NCI-H748 (cell line): ENCODE data around the gene SRP19.
"Not testable (repeated sequence)": the region's sequence is repeated elsewhere in the genome, so short reads cannot be mapped to it uniquely, and the experiment has no call there.

Experiments used
- DNase-seq: peaks from one replicate; lab custom pipeline; 2025; ENCODE audit not compliant: unreplicated experiment; lab: John Stamatoyannopoulos, UW

The SRP19 gene

DNA sequence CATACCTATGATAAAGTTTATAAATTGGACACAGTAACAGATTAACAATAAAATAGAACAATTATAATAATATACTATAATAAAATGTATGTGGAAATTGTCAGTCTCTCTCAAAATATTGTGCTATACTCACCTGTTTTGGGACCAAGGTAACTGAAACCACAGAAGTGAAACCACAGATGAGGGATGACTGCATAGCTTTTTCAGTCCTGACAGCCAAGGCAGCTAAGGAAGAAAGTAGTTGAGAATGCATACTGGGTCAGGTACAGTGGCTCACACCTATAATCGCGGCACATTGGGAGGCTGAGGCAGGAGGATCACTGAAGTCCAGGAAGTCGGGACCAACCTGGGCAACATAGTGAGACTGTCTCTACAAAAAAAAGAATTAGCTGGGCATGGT lies 8.9 kb downstream of the SRP19 start:
- no peak for DNase-seq

GRCh38 chr5:112870966-112871365 lies 9.9 kb downstream of the SRP19 start:
- DNase-seq, result no peak

DNA sequence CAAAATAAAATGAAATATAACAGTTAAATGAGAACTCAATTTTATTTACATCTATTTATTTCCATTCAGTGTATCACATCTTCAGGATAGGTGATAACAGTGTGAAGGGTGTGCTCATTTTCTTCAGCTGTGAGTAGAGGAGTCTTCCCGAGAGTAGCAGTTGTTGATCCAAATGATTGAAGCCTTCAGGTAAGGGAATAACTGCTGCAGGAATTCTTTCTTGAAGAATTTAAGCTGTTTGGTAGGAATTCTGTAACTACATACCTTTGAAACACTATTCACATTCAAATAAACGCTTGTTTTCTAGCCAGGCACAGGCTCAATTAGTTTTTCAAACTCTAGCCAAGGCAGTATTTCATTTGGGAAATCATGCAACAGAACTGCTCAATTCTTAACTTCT lies 15.3 kb downstream of the SRP19 start:
- DNase-seq, result no peak

DNA sequence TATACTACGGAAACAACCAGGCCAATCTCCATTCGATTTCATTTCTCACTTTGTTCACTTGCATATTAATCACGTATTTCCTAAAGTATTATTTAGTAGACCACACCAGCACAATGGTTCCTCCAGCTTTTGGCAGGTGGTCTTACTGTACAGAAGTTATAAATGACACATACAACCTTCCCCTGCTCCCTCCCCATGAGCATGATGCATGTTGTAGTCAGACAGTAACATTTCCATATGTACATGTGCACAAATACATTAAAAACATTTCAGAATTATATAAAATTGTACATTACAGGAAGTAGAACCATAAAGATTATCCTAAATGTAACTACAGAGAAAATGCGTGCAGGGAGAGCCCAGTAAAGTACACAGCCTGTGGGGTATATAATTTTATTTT lies 17.0 kb downstream of the SRP19 start:
- no peak for DNase-seq

GRCh38 chr5:112878760-112879159 lies 17.7 kb downstream of the SRP19 start:
- no peak for DNase-seq

GRCh38 chr5:112880219-112880964 lies 19.3 kb downstream of the SRP19 start:
- DNase-seq, result no peak

DNA sequence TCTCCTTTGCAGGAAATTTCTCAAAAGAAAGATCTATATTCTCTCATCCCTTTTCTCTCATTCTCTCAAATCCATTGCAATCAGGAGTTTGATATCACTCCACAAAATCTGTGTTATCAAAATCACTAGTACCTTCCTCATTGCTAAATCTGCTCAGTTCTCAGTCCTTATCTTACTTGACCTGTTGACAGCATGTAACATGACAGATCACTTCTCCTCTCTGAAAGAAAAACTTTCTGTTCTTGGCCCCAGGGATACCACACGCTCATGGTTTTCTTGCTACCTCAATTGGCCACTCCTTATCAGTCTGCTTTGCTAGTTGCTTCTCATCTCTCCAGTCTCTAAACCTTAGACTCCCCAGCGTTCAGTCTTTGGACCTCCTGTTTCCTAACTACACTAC lies 22.1 kb downstream of the SRP19 start:
- no peak for DNase-seq

DNA sequence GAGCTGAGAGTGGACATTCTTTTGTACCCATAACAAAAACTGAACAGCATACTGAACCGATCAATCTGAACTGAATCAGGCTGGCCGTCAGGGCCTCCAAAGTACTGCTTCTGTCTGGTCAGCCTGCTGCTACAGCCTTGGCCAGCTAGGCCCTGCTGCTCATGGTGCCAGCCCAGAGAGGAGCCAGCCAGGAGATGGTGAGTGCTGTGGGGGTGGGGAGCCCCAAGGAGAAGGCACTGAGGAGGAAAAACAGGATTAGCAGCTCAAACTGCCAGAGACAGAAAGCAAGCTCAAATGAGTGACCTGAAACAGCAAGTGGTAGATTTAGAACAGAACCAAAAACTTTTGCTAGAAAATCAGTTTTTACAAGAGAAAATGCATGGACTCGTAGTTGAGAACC lies 23.9 kb downstream of the SRP19 start:
- no peak for DNase-seq

- no peak for DNase-seq
These were observed 25.9 kb downstream of the SRP19 start for GRCh38 chr5:112886975-112887374.

- DNase-seq, result not testable (repeated sequence)
These were observed 31.0 kb downstream of the SRP19 start for GRCh38 chr5:112892066-112892465.

GRCh38 chr5:112892776-112893175 lies 31.7 kb downstream of the SRP19 start:
- no peak for DNase-seq

- DNase-seq, result no peak
These were observed 34.6 kb downstream of the SRP19 start for GRCh38 chr5:112895682-112896081.

- DNase-seq, result no peak
These were observed 41.5 kb downstream of the SRP19 start for GRCh38 chr5:112902561-112902960.

- not testable (repeated sequence) for DNase-seq
These were observed 43.9 kb downstream of the SRP19 start for GRCh38 chr5:112904996-112905395.

GRCh38 chr5:112906637-112907036 lies 45.5 kb downstream of the SRP19 start:
- DNase-seq, result no peak

GRCh38 chr5:112907166-112907631 lies 46.1 kb downstream of the SRP19 start:
- DNase-seq, result no peak

DNA sequence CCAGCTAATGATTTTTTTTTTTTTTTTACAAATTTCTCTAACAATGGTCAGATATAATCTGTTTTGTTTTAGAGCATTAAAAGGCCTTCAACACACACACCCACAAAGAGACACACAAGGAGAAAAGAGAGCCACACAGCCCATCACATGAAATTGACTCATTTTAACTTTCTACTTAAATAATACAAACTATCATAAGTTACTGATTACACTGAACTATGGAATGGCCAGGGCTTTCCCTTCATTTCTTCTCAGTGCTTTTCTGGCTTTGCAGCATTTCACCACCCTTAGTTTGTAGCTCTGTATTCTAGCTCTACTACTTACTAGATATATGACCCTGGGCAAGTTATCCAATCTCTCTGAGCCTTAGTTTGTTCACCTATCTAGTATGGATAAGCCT lies 47.8 kb downstream of the SRP19 start:
- no peak for DNase-seq

DNA sequence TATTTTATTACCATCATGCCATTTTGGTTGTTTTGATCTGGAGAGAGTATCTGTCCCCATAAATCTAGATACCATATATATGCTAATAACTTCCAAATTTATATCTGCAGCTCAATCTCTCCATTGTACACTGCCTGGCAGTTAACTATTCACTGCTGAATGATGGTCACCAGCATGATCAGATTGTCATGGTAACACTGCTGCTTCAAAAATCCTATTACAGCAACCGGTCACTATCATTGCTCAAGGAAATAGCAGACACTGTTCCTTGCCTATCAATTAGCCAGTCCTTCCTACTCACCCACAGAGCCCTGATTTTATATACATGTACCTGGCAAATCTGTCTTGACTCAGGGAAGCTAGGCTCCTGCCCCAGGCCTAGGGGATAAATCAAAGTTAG lies 49.4 kb downstream of the SRP19 start:
- no peak for DNase-seq

- DNase-seq, result no peak
These were observed 53.5 kb downstream of the SRP19 start for GRCh38 chr5:112914584-112914983.

DNA sequence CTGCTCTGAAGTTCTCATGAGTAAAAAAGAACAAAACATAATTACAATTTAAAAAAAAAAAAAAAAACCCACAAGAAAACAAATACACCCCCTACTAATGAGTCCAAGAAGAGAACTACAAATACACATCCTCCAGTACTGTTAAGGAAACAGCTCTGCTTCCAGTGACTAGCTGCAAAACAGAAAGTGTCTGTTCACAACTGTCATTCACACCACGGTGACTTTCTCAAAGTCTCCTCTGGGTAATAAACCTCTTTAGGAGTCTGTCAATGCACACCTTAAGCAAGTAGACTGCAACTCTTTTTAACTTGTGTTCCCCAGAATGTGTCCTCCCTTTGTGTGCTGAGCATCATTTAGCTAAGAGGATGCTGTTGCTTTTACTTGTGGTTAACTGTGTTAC lies 54.7 kb downstream of the SRP19 start:
- DNase-seq, result no peak

DNA sequence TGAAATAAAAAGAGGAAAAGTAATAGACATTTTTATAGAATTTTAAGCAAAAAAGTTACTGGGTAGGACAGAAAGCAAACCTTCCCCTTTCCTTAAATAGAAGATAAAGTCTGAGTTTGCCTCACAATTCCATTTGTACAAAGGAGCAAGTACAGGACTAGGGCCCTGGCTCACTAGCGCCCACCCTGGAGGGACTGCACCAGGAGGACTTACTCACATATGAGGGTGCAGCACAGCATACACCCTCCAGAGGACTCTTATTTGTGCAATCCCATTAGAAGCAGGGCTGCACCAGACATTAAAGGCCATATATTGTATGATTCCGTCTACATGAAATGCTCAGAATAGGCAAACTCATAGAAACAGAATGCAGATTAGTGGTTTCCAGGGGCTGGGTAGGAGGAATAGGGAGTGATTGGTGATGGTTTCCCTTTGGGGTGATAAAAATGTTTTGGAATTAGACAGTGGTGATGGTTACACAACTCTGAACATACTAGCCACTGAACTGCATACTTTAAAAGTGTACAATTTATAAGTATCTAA lies 56.4 kb downstream of the SRP19 start:
- no peak for DNase-seq

- DNase-seq, result no peak
These were observed 57.0 kb downstream of the SRP19 start for GRCh38 chr5:112918136-112918535.

DNA sequence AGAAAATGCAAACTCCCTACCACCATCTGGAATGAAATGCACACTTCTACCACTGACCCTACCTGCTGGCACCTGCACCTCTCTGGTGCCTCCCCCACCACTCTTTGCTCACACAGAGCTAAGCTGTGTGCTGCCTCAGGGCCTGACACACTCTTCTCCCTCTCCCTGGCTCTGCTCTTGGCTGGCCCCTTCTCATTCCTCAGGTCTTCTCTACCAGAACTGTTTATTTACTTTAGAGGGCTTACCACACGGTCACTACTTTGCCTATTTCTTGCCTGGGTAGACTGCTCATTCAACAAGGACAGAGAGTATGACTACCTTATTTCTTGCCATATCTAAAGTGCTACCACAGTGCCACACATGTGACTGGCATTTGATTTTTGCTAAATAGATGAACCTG lies 57.6 kb downstream of the SRP19 start:
- DNase-seq, result no peak
